Stimulated activated memory B cell treated with anti-CD40 and anti-IgM and Interleukin-4, amounts not matched to agents 10 μg/mL and 1 μg/mL and 100 μg/mL, for 72 hours (primary cell): Measurements from ENCODE around the gene APRT.

Experiments
- ATAC-seq: fragments of 150-1000 bp; cut with Tn5 transposase; 2 replicates; pipeline ENCODE4 v1.10.0; 2021
- H3K27ac Mint-ChIP-seq: one replicate; pipeline ENCODE4 v1.8.0; 2022; ENCODE audit warnings: mild to moderate bottlenecking, mixed read lengths
- H3K27me3 Mint-ChIP-seq: one replicate; pipeline ENCODE4 v1.8.0; 2022; ENCODE audit warnings: mixed read lengths
- H3K36me3 Mint-ChIP-seq: one replicate; pipeline ENCODE4 v1.8.0; 2022; ENCODE audit warnings: mixed read lengths
- H3K4me1 Mint-ChIP-seq: one replicate; pipeline ENCODE4 v1.8.0; 2022; ENCODE audit warnings: mixed read lengths
- H3K4me3 Mint-ChIP-seq: one replicate; pipeline ENCODE4 v1.8.0; 2022; ENCODE audit warnings: mild to moderate bottlenecking, moderate library complexity, mixed read lengths
- H3K9me3 Mint-ChIP-seq: one replicate; pipeline ENCODE4 v1.8.0; 2022; ENCODE audit warnings: mixed read lengths

APRT gene

GRCh38 chr16:88759976-88760350 lies 51.8 kb downstream of the APRT start:
- Mint-ChIP-seq H3K4me3 (no peak overlapping the region), H3K27me3 (no peaks in the 10 kb centered on the region), H3K4me1 (peaks cover 34% of the 10 kb centered on the region), H3K9me3 (peaks cover 3% of the 10 kb centered on the region), H3K27ac (peak overlapping the region; percentile 19), H3K36me3 (peaks cover 21% of the 10 kb centered on the region)
- ATAC-seq, result no peak
